ENCODE results near the gene COL25A1. TPM values are rescaled to one million over a fixed set of nuclear protein-coding genes. Genes with fewer than 3 reads are reported as not detected.
A peak's percentile ranks its signal among the peaks of the same experiment; 100 is the strongest.
"Not testable (repeated sequence)": the region's sequence is repeated elsewhere in the genome, so short reads cannot be mapped to it uniquely, and the experiment has no call there.

The COL25A1 gene
- total RNA-seq, 6 donors from 2014 or later = 0.15 to 0.79 (median 0.27) TPM; not detected in 2

DNA sequence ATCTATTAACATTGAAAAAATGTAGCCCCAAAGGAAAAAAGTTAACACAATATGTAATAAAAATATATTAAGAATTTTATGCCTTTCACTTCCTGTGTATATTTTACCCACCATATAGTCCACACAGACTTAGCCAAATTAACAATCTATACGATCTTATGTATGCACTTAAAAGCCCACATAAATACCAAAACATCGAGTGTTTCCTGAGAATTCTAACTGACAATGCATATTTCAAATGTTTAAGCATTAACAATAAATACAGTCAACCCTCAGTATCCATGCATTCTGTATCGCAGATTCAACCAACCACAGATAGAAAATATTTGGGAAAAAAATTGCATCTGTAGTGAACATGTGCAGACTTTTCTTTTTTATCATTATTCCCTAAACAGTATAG, 226.8 kb downstream of the COL25A1 start:
- Histone ChIP-seq H3K36me3 (no peaks in the 10 kb centered on the region), H3K4me3 (no peak overlapping the region), H3K27ac (no peak overlapping the region), H3K9me3 (no peaks in the 10 kb centered on the region), H3K4me1 (peaks cover 0 to 9% (median 2%) of the 10 kb centered on the region in 4 donors), H3K27me3 (no peaks in the 10 kb centered on the region)
- ATAC-seq (ENCODE audit: low FRiP score in 2 of 2) = no peak
- DNase-seq = no peak
- TF ChIP-seq POLR2A (IDR thresholded peaks at IDR 0.05) (no peak), EP300 (IDR thresholded peaks at IDR 0.05) (no peak), POLR2AphosphoS5 (IDR thresholded peaks at IDR 0.05) (no peak)
- TF ChIP-seq, protein P1, sequence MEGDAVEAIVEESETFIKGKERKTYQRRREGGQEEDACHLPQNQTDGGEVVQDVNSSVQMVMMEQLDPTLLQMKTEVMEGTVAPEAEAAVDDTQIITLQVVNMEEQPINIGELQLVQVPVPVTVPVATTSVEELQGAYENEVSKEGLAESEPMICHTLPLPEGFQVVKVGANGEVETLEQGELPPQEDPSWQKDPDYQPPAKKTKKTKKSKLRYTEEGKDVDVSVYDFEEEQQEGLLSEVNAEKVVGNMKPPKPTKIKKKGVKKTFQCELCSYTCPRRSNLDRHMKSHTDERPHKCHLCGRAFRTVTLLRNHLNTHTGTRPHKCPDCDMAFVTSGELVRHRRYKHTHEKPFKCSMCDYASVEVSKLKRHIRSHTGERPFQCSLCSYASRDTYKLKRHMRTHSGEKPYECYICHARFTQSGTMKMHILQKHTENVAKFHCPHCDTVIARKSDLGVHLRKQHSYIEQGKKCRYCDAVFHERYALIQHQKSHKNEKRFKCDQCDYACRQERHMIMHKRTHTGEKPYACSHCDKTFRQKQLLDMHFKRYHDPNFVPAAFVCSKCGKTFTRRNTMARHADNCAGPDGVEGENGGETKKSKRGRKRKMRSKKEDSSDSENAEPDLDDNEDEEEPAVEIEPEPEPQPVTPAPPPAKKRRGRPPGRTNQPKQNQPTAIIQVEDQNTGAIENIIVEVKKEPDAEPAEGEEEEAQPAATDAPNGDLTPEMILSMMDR (IDR thresholded peaks at IDR 0.05) = no peak
- 81% methylated on average over 3 of the region's 3 CpGs for WGBS, 2 donors

DNA sequence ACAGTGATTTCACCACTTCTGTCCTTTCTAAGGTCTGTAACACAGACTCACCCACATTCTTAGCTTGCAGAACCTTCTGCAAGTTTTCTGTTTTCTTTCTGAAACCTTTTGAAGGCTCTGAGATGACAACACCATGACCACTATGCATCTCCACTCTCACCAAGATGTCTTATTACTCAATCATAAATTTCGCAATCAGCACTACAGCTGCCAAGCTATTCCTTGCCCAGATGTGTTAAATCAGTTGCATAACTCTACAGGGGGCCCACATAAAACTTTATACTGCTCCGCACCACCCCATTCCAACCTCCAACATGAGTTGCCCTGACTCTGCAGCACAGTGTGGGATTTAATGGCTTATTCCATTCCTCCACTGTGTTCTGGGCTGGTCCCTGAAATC, 229.9 kb downstream of the COL25A1 start:
- Histone ChIP-seq H3K9me3 (no peaks in the 10 kb centered on the region), H3K4me3 (no peak overlapping the region), H3K27me3 (no peaks in the 10 kb centered on the region), H3K36me3 (no peaks in the 10 kb centered on the region), H3K27ac (no peak overlapping the region), H3K4me1 (peaks cover 0 to 4% (median 0%) of the 10 kb centered on the region in 4 donors)
- ATAC-seq (ENCODE audit: low FRiP score in 2 of 2) (peak in 1 of 2 donors; percentile 85), DNase-seq (no peak)
- WGBS, 2 donors = 53 to 66% methylated on average over 2 of the region's 2 CpGs
- TF ChIP-seq, protein P1 (IDR thresholded peaks at IDR 0.05) = no peak
- TF ChIP-seq EP300 (IDR thresholded peaks at IDR 0.05) (no peak), POLR2A (IDR thresholded peaks at IDR 0.05) (no peak), POLR2AphosphoS5 (IDR thresholded peaks at IDR 0.05) (no peak)

DNA sequence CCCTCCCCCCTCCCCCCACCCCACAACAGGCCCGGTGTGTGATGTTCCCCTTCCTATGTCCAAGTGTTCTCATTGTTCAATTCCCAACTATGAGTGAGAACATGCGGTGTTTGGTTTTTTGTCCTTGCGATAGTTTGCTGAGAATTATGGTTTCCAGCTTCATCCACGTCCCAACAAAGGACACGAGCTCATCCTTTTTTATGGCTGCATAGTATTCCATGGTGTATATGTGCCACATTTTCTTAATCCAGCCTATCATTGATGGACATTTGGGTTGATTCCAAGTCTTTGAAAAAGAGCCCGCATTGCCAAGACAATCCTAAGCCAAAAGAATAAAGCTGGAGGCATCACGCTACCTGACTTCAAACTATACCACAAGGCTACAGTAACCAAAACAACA, 231.8 kb downstream of the COL25A1 start:
- not testable (repeated sequence) for ATAC-seq (ENCODE audit: low FRiP score in 2 of 2); H3K27ac ChIP-seq; H3K9me3 ChIP-seq; H3K4me3 ChIP-seq; H3K36me3 ChIP-seq; DNase-seq; H3K27me3 ChIP-seq; H3K4me1 ChIP-seq
- 88 to 90% methylated on average over 7 of the region's 7 CpGs for WGBS, 2 donors

- Histone ChIP-seq H3K27ac (no peak overlapping the region), H3K4me1 (peaks cover 0 to 4% (median 0%) of the 10 kb centered on the region in 4 donors), H3K36me3 (no peaks in the 10 kb centered on the region), H3K27me3 (no peaks in the 10 kb centered on the region), H3K9me3 (no peaks in the 10 kb centered on the region), H3K4me3 (no peak overlapping the region)
- ATAC-seq (ENCODE audit: low FRiP score in 2 of 2) (peak in 1 of 2 donors; percentile 73), DNase-seq (no peak)
- WGBS, 2 donors = 58 to 71% methylated on average over 4 of the region's 4 CpGs
- TF ChIP-seq, protein P1 (IDR thresholded peaks at IDR 0.05) = no peak
- no peak for TF ChIP-seq EP300 (IDR thresholded peaks at IDR 0.05)
- no peak for TF ChIP-seq POLR2A (IDR thresholded peaks at IDR 0.05)
- TF ChIP-seq POLR2AphosphoS5 (IDR thresholded peaks at IDR 0.05) = no peak
Measured at GRCh38 chr4:109067508-109068235, 234.8 kb downstream of the COL25A1 start.

GRCh38 chr4:109065006-109065405, 237.5 kb downstream of the COL25A1 start:
- ATAC-seq (ENCODE audit: low FRiP score in 2 of 2) (no peak), DNase-seq (no peak)
- no peaks in the 10 kb centered on the region for H3K36me3 ChIP-seq
- TF ChIP-seq, protein P1 (IDR thresholded peaks at IDR 0.05) = no peak
- TF ChIP-seq POLR2A (IDR thresholded peaks at IDR 0.05) (no peak), POLR2AphosphoS5 (IDR thresholded peaks at IDR 0.05) (no peak)
- no peaks in the 10 kb centered on the region for H3K27me3 ChIP-seq
- no peak overlapping the region for H3K4me3 ChIP-seq
- no peaks in the 10 kb centered on the region for H3K4me1 ChIP-seq
- H3K27ac ChIP-seq = no peak overlapping the region
- 78 to 83% methylated on average over 2 to 4 of the region's 4 CpGs for WGBS, 2 donors
- no peaks in the 10 kb centered on the region for H3K9me3 ChIP-seq

All from upper lobe of left lung (tissue), 6 donors.